Measurements from ENCODE around the gene USO1.
"Not testable (repeated sequence)": the region's sequence is repeated elsewhere in the genome, so short reads cannot be mapped to it uniquely, and the experiment has no call there.

DNA sequence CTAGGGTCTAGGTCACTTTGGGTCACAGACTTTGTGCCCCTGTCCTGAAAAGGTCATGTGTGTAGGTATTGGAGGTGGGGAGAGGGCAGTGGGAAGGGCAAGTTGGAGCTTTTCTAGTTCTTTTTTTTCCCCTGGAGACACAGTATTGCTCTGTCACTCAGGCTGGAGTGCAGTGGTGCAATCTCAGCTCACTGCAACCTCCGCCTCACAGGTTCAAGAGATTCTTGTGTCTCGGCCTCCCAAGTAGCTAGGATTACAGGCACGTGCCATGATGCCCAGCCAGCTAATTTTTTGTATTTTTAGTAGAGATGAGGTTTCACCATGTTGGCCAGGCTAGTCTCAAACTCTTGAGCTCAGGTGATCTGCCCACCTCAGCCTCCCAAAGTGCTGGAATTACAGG lies 8.3 kb upstream of the USO1 start:
- not testable (repeated sequence) for TF ChIP-seq POLR2AphosphoS5, POLR2A, EP300 (IDR thresholded peaks at IDR 0.05)
- TF ChIP-seq, protein P1, sequence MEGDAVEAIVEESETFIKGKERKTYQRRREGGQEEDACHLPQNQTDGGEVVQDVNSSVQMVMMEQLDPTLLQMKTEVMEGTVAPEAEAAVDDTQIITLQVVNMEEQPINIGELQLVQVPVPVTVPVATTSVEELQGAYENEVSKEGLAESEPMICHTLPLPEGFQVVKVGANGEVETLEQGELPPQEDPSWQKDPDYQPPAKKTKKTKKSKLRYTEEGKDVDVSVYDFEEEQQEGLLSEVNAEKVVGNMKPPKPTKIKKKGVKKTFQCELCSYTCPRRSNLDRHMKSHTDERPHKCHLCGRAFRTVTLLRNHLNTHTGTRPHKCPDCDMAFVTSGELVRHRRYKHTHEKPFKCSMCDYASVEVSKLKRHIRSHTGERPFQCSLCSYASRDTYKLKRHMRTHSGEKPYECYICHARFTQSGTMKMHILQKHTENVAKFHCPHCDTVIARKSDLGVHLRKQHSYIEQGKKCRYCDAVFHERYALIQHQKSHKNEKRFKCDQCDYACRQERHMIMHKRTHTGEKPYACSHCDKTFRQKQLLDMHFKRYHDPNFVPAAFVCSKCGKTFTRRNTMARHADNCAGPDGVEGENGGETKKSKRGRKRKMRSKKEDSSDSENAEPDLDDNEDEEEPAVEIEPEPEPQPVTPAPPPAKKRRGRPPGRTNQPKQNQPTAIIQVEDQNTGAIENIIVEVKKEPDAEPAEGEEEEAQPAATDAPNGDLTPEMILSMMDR (IDR thresholded peaks at IDR 0.05) = not testable (repeated sequence)
